GM13977 (cell line): ENCODE results near the gene TP53I11.

Experiments used
- DNase-seq: peaks from one replicate; pipeline ENCODE4 v3.0.0; 2012; ENCODE audit warnings: low spot score
- CTCF ChIP-seq: IDR thresholded peaks from 2 replicates; pipeline ENCODE4 v1.5.1; 2012; ENCODE audit warnings: mild to moderate bottlenecking, control low read depth; ENCODE audit not compliant: insufficient read depth; ENCODE audit errors: extremely low read depth, missing control alignments
- in situ Hi-C: fragments of 300-500 bp; cut with MboI; formaldehyde crosslinking; loops from one replicate; pipeline ENCODE4 v1.12.0; 2022; ENCODE audit warnings: low sequenced_read_pairs, low pct_unique_long_range_greater_than_20kb, mixed read lengths, inconsistent platforms; ENCODE audit not compliant: unreplicated experiment

The TP53I11 gene

GRCh38 chr11:44952500-44953260 is 2.0 kb upstream of the TP53I11 start:
- no peak for DNase-seq
- TF ChIP-seq CTCF, result no peak
- in situ Hi-C loops, result no loop called here

GRCh38 chr11:44952082-44952481 is 1.4 kb upstream of the TP53I11 start:
- TF ChIP-seq CTCF, result no peak
- DNase-seq, result no peak
- in situ Hi-C loops, result no loop called here

GRCh38 chr11:44950031-44950624 is 555 bp downstream of the TP53I11 start:
- DNase-seq, result no peak
- in situ Hi-C loops, result no loop called here

GRCh38 chr11:44949160-44950030 is 1.3 kb downstream of the TP53I11 start:
- peak; percentile 29 for TF ChIP-seq CTCF
- in situ Hi-C loops, result loop anchor here (25.0 kb wide), 1 partner anchor 363 kb away; no protein-coding TSS in a partner anchor
- peak; percentile 48 for DNase-seq

More at GRCh38 chr11:44950031-44950624, 555 bp downstream of the TP53I11 start:
- no peak for TF ChIP-seq CTCF

- in situ Hi-C loops, result loop anchor here (25.0 kb wide), 1 partner anchor 364 kb away; no protein-coding TSS in a partner anchor
- DNase-seq, result no peak
- no peak for TF ChIP-seq CTCF
Measured at GRCh38 chr11:44948155-44948554, 2.5 kb downstream of the TP53I11 start.

- TF ChIP-seq CTCF, result no peak
- no peak for DNase-seq
- in situ Hi-C loops, result loop anchor here (25.0 kb wide), 1 partner anchor 365 kb away; no protein-coding TSS in a partner anchor
Measured at GRCh38 chr11:44947114-44947513, 3.6 kb downstream of the TP53I11 start.
